Raji (cell line): ENCODE measurements around the gene ASAH2.

ENCODE experiments used
- POLR2A ChIP-seq: IDR thresholded peaks from 2 replicates; pipeline ENCODE4 v1.6.1; 2011; ENCODE audit warnings: low read depth, low read length, control low read depth; ENCODE audit not compliant: insufficient read depth

Gene ASAH2

GRCh38 chr10:50275650-50276235, 24.4 kb upstream of the ASAH2 start:
- TF ChIP-seq POLR2A = no peak

- no peak for TF ChIP-seq POLR2A
Measured at GRCh38 chr10:50272531-50272930, 21.2 kb upstream of the ASAH2 start.

- no peak for TF ChIP-seq POLR2A
Measured at GRCh38 chr10:50271564-50272250, 20.4 kb upstream of the ASAH2 start.

GRCh38 chr10:50260791-50261281, 9.5 kb upstream of the ASAH2 start:
- TF ChIP-seq POLR2A = no peak

GRCh38 chr10:50254479-50254878, 3.2 kb upstream of the ASAH2 start:
- no peak for TF ChIP-seq POLR2A

GRCh38 chr10:50250096-50250854, 1.0 kb downstream of the ASAH2 start:
- no peak for TF ChIP-seq POLR2A

GRCh38 chr10:50248598-50248997, 2.7 kb downstream of the ASAH2 start:
- no peak for TF ChIP-seq POLR2A

GRCh38 chr10:50248062-50248461, 3.3 kb downstream of the ASAH2 start:
- TF ChIP-seq POLR2A = no peak

- TF ChIP-seq POLR2A = no peak
Measured at GRCh38 chr10:50244201-50244600, 7.1 kb downstream of the ASAH2 start.

- TF ChIP-seq POLR2A = no peak
Measured at GRCh38 chr10:50242777-50243176, 8.5 kb downstream of the ASAH2 start.

GRCh38 chr10:50234486-50234885, 16.8 kb downstream of the ASAH2 start:
- TF ChIP-seq POLR2A = no peak

GRCh38 chr10:50232261-50232639, 19.1 kb downstream of the ASAH2 start:
- TF ChIP-seq POLR2A = no peak

GRCh38 chr10:50231515-50232260, 19.6 kb downstream of the ASAH2 start:
- TF ChIP-seq POLR2A = no peak

- no peak for TF ChIP-seq POLR2A
Measured at GRCh38 chr10:50229460-50229859, 21.9 kb downstream of the ASAH2 start.

GRCh38 chr10:50228672-50229071, 22.6 kb downstream of the ASAH2 start:
- no peak for TF ChIP-seq POLR2A

GRCh38 chr10:50226610-50227009, 24.7 kb downstream of the ASAH2 start:
- TF ChIP-seq POLR2A = no peak

- no peak for TF ChIP-seq POLR2A
Measured at GRCh38 chr10:50224330-50224952, 26.9 kb downstream of the ASAH2 start.
